Ishikawa (cell line): ENCODE results near the gene CDR2.

Source experiments
- CEBPB ChIP-seq: IDR thresholded peaks from 2 replicates; pipeline ENCODE4 v1.6.1; 2012
- CREB1 ChIP-seq: IDR thresholded peaks from 2 replicates; pipeline ENCODE4 v1.6.1; 2012; ENCODE audit warnings: low read depth
- EGR1 ChIP-seq: IDR thresholded peaks from 2 replicates; pipeline ENCODE4 v1.6.1; 2012
- EP300 ChIP-seq: IDR thresholded peaks from 2 replicates; pipeline ENCODE4 v1.6.1; 2012; ENCODE audit warnings: borderline replicate concordance
- FOXM1 ChIP-seq: IDR thresholded peaks from 2 replicates; pipeline ENCODE4 v1.6.1; 2012; ENCODE audit warnings: low read depth, borderline replicate concordance
- MAX ChIP-seq: IDR thresholded peaks from 2 replicates; pipeline ENCODE4 v1.6.1; 2012
- NFIC ChIP-seq: IDR thresholded peaks from 2 replicates; pipeline ENCODE4 v1.6.1; 2012
- RAD21 ChIP-seq: IDR thresholded peaks from 2 replicates; pipeline ENCODE4 v1.6.1; 2012; ENCODE audit warnings: low read depth
- REST ChIP-seq: IDR thresholded peaks from 2 replicates; pipeline ENCODE4 v1.6.1; 2012; ENCODE audit warnings: low read depth, mild to moderate bottlenecking
- TAF1 ChIP-seq: IDR thresholded peaks from 2 replicates; pipeline ENCODE4 v1.6.1; 2012; ENCODE audit warnings: low read depth, mild to moderate bottlenecking
- TCF12 ChIP-seq: IDR thresholded peaks from 2 replicates; pipeline ENCODE4 v1.6.1; 2012; ENCODE audit warnings: low read depth
- TEAD4 ChIP-seq: IDR thresholded peaks from 2 replicates; pipeline ENCODE4 v1.6.1; 2012
- USF1 ChIP-seq: IDR thresholded peaks from 2 replicates; pipeline ENCODE4 v1.6.1; 2012
- YY1 ChIP-seq: IDR thresholded peaks from 2 replicates; pipeline ENCODE4 v1.6.1; 2012; ENCODE audit warnings: low read depth
- ZBTB7A ChIP-seq: IDR thresholded peaks from 2 replicates; pipeline ENCODE4 v1.6.1; 2012; ENCODE audit warnings: low read depth

CDR2 gene

GRCh38 chr16:22374311-22375116, at the start of gene CDR2:
Gene CDR2 (minus strand): TSS chr16:22374619. CDS start chr16:22374309, 310 bp downstream.
- no peak for TF ChIP-seq ZBTB7A
- TF ChIP-seq USF1 = no peak
- TF ChIP-seq FOXM1 = 0 out of 2 replicates have a peak, but pooled peaks have one; percentile 21
- no peak for TF ChIP-seq EP300
- TF ChIP-seq YY1 = no peak
- TF ChIP-seq RAD21 = no peak
- no peak for TF ChIP-seq TEAD4
- TF ChIP-seq EGR1 = no peak
- peak; percentile 78; the same call in 1 of the 2 replicates for TF ChIP-seq TAF1
- peak; percentile 12; the same call in 1 of the 2 replicates for TF ChIP-seq TCF12
- no peak for TF ChIP-seq CREB1
- no peak for TF ChIP-seq CEBPB
- no peak for TF ChIP-seq NFIC
- peak; percentile 83 for TF ChIP-seq MAX
- no peak for TF ChIP-seq REST

- TF ChIP-seq TCF12 (no peak), TAF1 (no peak), ZBTB7A (no peak), CEBPB (no peak), EP300 (no peak), TEAD4 (no peak), RAD21 (no peak), USF1 (no peak), NFIC (no peak), MAX (no peak), CREB1 (no peak), FOXM1 (no peak), EGR1 (no peak), YY1 (no peak), REST (no peak)
These were observed 49.3 kb upstream of the CDR2 start for GRCh38 chr16:22423716-22424115.

GRCh38 chr16:22421136-22421535, 46.7 kb upstream of the CDR2 start:
- TF ChIP-seq CREB1 (no peak), EP300 (no peak), YY1 (no peak), TAF1 (no peak), ZBTB7A (no peak), TEAD4 (no peak), REST (no peak), NFIC (no peak), EGR1 (no peak), CEBPB (no peak), MAX (no peak), FOXM1 (no peak), USF1 (no peak), RAD21 (no peak), TCF12 (no peak)
